Activated naive CD8-positive, alpha-beta T cell (primary cell): ENCODE results near the gene CYP2C19.
"Not testable (repeated sequence)": the region's sequence is repeated elsewhere in the genome, so short reads cannot be mapped to it uniquely, and the experiment has no call there.

Experiments used
- H3K27ac Mint-ChIP-seq: one replicate; pipeline ENCODE4 v1.8.0; 2021; ENCODE audit warnings: mixed read lengths
- H3K27me3 Mint-ChIP-seq: one replicate; pipeline ENCODE4 v1.8.0; 2021; ENCODE audit warnings: mixed read lengths
- H3K36me3 Mint-ChIP-seq: one replicate; pipeline ENCODE4 v1.8.0; 2021; ENCODE audit warnings: mixed read lengths
- H3K4me1 Mint-ChIP-seq: one replicate; pipeline ENCODE4 v1.8.0; 2021; ENCODE audit warnings: low read depth, mixed read lengths
- H3K4me3 Mint-ChIP-seq: one replicate; pipeline ENCODE4 v1.8.0; 2021; ENCODE audit warnings: mild to moderate bottlenecking, mixed read lengths
- H3K9me3 Mint-ChIP-seq: one replicate; pipeline ENCODE4 v1.8.0; 2021; ENCODE audit warnings: low read depth, mixed read lengths

CYP2C19 gene

GRCh38 chr10:94762393-94762792 is at the start of gene CYP2C19:
CYP2C19 (plus strand) TSS chr10:94762681; CDS start chr10:94762706, 25 bp downstream.
- no peak within 1 kb of the TSS for H3K4me3 Mint-ChIP-seq
- no peaks in the 10 kb centered on the region for H3K27me3 Mint-ChIP-seq
- no peaks in the 10 kb centered on the region for H3K9me3 Mint-ChIP-seq
- no peaks in the 10 kb centered on the region for H3K36me3 Mint-ChIP-seq
- no peaks in the 10 kb centered on the region for H3K4me1 Mint-ChIP-seq
- H3K27ac Mint-ChIP-seq, result no peak within 1 kb of the TSS

- Mint-ChIP-seq H3K4me3 (no peak overlapping the region), H3K9me3 (peaks cover 10% of the 10 kb centered on the region), H3K36me3 (no peaks in the 10 kb centered on the region), H3K4me1 (no peaks in the 10 kb centered on the region), H3K27ac (no peak overlapping the region), H3K27me3 (peaks cover 1% of the 10 kb centered on the region)
Observed at GRCh38 chr10:94725871-94726270, 36.6 kb upstream of the CYP2C19 start.

DNA sequence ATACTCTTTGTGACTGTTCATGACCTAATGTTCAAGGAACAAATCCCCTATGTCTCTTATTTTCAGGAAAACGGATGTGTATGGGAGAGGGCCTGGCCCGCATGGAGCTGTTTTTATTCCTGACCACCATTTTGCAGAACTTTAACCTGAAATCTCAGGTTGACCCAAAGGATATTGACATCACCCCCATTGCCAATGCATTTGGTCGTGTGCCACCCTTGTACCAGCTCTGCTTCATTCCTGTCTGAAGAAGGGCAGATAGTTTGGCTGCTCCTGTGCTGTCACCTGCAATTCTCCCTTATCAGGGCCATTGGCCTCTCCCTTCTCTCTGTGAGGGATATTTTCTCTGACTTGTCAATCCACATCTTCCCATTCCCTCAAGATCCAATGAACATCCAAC is 27.3 kb upstream of the CYP2C19 start:
- no peak overlapping the region for H3K27ac Mint-ChIP-seq
- peaks cover 17% of the 10 kb centered on the region for H3K9me3 Mint-ChIP-seq
- no peaks in the 10 kb centered on the region for H3K4me1 Mint-ChIP-seq
- H3K4me3 Mint-ChIP-seq, result no peak overlapping the region
- no peaks in the 10 kb centered on the region for H3K27me3 Mint-ChIP-seq
- H3K36me3 Mint-ChIP-seq, result no peaks in the 10 kb centered on the region

DNA sequence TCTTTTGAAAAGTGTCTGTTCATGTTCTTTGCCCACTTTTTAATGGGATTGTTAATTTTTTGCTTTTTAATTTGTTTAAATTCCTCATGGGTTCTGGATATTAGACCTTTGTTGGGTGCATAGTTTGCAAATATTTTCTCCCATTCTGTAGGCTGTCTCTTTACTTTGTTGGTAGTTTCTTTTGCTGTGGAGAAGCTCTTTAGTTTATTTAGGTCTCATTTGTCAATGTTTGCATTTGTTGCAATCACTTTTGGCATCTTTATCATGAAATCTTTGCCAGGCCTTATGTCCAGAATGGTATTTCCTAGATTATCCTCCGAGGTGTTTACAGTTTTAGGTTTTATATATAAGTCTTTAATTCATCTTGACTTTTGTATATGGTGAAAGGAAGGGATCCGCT is 23.9 kb upstream of the CYP2C19 start:
- no peaks in the 10 kb centered on the region for H3K36me3 Mint-ChIP-seq
- no peaks in the 10 kb centered on the region for H3K27me3 Mint-ChIP-seq
- H3K4me3 Mint-ChIP-seq, result no peak overlapping the region
- no peak overlapping the region for H3K27ac Mint-ChIP-seq
- peaks cover 23% of the 10 kb centered on the region for H3K9me3 Mint-ChIP-seq
- no peaks in the 10 kb centered on the region for H3K4me1 Mint-ChIP-seq

DNA sequence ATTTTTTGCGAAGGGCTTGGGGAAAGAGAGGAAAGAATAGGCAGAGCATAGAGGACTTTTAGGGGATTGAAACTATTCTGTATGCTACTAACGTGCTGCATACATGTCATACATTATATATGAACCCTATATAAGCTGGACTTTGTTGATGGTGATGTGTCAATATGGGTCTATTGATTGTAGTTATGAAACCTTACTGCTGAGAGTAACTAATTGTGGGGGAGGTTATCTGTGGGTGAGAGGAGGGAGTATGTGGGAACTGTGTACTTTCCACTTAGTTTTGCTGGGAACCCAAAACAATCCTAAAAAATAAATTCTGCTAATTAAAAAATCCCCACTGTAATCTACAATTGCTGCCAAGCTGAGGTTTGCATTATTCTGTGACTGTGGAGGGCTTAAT is 15.3 kb upstream of the CYP2C19 start:
- no peaks in the 10 kb centered on the region for H3K4me1 Mint-ChIP-seq
- no peaks in the 10 kb centered on the region for H3K36me3 Mint-ChIP-seq
- H3K27ac Mint-ChIP-seq, result no peak overlapping the region
- H3K9me3 Mint-ChIP-seq, result peaks cover 20% of the 10 kb centered on the region
- no peaks in the 10 kb centered on the region for H3K27me3 Mint-ChIP-seq
- no peak overlapping the region for H3K4me3 Mint-ChIP-seq

DNA sequence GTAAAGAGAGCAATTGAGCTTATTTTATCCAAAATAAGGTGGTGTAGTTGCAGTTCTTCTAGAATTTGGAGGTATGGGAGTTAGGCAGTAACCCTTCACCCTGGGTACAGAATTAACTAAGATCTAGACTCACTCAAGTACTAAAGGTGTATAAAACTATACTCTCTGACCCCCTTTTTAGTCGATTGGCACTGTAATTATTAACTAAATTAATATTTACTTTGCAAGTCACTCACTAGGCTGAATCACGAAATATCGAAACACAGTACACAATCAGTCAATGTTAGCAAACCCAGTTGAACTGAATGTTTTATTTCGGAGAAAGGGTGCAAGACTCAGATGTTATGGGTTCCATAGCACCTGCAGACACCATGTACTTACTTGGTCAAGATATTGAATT is 14.6 kb upstream of the CYP2C19 start:
- no peaks in the 10 kb centered on the region for H3K36me3 Mint-ChIP-seq
- H3K4me1 Mint-ChIP-seq, result no peaks in the 10 kb centered on the region
- H3K27ac Mint-ChIP-seq, result no peak overlapping the region

DNA sequence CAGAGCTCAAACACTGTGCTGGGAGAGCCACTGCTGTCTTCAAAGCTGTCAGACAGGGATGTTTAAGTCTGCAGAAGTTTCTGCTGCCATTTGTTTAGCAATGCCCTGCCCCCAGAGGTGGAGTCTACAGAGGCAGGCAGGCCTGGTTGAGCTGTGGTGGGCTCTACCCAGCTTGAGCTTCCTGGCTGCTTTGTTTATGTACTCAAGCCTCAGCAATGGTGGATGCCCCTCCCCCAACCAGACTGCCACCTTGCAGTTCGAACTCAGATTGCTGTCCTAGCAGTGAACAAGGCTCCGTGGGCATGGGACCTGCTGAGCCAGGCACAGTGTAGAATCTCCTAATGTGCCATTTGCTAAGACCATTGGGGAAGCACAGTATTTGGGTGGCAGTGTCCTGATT is 4.6 kb upstream of the CYP2C19 start:
- no peaks in the 10 kb centered on the region for H3K4me1 Mint-ChIP-seq
- H3K9me3 Mint-ChIP-seq, result peaks cover 6% of the 10 kb centered on the region
- no peaks in the 10 kb centered on the region for H3K27me3 Mint-ChIP-seq
- H3K27ac Mint-ChIP-seq, result no peak overlapping the region
- no peak overlapping the region for H3K4me3 Mint-ChIP-seq
- no peaks in the 10 kb centered on the region for H3K36me3 Mint-ChIP-seq

More for the DNA sequence above, 14.6 kb upstream of the CYP2C19 start:
- peaks cover 22% of the 10 kb centered on the region for H3K9me3 Mint-ChIP-seq
- no peaks in the 10 kb centered on the region for H3K27me3 Mint-ChIP-seq
- no peak overlapping the region for H3K4me3 Mint-ChIP-seq

- Mint-ChIP-seq H3K27ac (no peak overlapping the region), H3K9me3 (no peaks in the 10 kb centered on the region), H3K36me3 (no peaks in the 10 kb centered on the region), H3K4me3 (no peak overlapping the region), H3K27me3 (no peaks in the 10 kb centered on the region), H3K4me1 (no peaks in the 10 kb centered on the region)
Observed at GRCh38 chr10:94760586-94761178, 1.8 kb upstream of the CYP2C19 start.

- H3K9me3 Mint-ChIP-seq, H3K27ac Mint-ChIP-seq, H3K4me3 Mint-ChIP-seq, H3K36me3 Mint-ChIP-seq, H3K4me1 Mint-ChIP-seq, H3K27me3 Mint-ChIP-seq: not testable (repeated sequence)
Observed at GRCh38 chr10:94775425-94775824, 12.9 kb downstream of the CYP2C19 start.

- no peak overlapping the region for H3K4me3 Mint-ChIP-seq
- H3K27me3 Mint-ChIP-seq, result no peaks in the 10 kb centered on the region
- no peak overlapping the region for H3K27ac Mint-ChIP-seq
- H3K9me3 Mint-ChIP-seq, result peaks cover 4% of the 10 kb centered on the region
- H3K4me1 Mint-ChIP-seq, result no peaks in the 10 kb centered on the region
- H3K36me3 Mint-ChIP-seq, result no peaks in the 10 kb centered on the region
Observed at GRCh38 chr10:94777886-94778458, 15.5 kb downstream of the CYP2C19 start.

GRCh38 chr10:94780844-94781243 is 18.4 kb downstream of the CYP2C19 start:
- no peaks in the 10 kb centered on the region for H3K36me3 Mint-ChIP-seq
- H3K27ac Mint-ChIP-seq, result no peak overlapping the region
- H3K27me3 Mint-ChIP-seq, result no peaks in the 10 kb centered on the region
- peaks cover 4% of the 10 kb centered on the region for H3K9me3 Mint-ChIP-seq
- no peaks in the 10 kb centered on the region for H3K4me1 Mint-ChIP-seq
- no peak overlapping the region for H3K4me3 Mint-ChIP-seq

GRCh38 chr10:94784256-94784655 is 21.8 kb downstream of the CYP2C19 start:
- no peaks in the 10 kb centered on the region for H3K36me3 Mint-ChIP-seq
- H3K4me3 Mint-ChIP-seq, result no peak overlapping the region
- H3K27ac Mint-ChIP-seq, result no peak overlapping the region
- H3K4me1 Mint-ChIP-seq, result no peaks in the 10 kb centered on the region
- no peaks in the 10 kb centered on the region for H3K27me3 Mint-ChIP-seq
- peaks cover 3% of the 10 kb centered on the region for H3K9me3 Mint-ChIP-seq

- Mint-ChIP-seq H3K27me3 (no peaks in the 10 kb centered on the region), H3K4me1 (no peaks in the 10 kb centered on the region)
Observed at GRCh38 chr10:94785211-94785610, 22.7 kb downstream of the CYP2C19 start.

DNA sequence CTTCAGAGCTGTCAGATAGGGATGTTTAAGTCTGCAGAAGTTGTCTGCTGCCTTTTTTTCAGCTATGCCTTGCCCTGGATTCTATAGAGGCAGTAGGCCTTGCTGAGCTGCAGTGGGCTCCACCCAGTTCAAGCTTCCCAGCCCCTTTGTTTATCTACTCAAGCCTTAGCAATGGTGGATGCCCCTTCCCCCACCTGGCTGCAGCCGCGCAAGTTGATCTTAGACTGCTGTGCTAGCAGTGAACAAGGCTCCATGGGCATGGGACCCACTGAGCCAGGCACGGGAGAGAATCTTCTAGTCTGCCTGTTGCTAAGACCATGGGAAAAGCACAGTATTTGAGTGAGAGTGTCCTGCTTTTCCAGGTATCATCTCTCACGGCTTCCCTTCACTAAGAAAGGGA is 38.1 kb downstream of the CYP2C19 start:
- H3K27ac Mint-ChIP-seq, H3K4me3 Mint-ChIP-seq, H3K27me3 Mint-ChIP-seq, H3K36me3 Mint-ChIP-seq, H3K4me1 Mint-ChIP-seq: not testable (repeated sequence)
- peaks cover 14% of the 10 kb centered on the region for H3K9me3 Mint-ChIP-seq

More at GRCh38 chr10:94785211-94785610, 22.7 kb downstream of the CYP2C19 start:
- Mint-ChIP-seq H3K27ac (no peak overlapping the region), H3K9me3 (peaks cover 3% of the 10 kb centered on the region), H3K4me3 (no peak overlapping the region), H3K36me3 (no peaks in the 10 kb centered on the region)

DNA sequence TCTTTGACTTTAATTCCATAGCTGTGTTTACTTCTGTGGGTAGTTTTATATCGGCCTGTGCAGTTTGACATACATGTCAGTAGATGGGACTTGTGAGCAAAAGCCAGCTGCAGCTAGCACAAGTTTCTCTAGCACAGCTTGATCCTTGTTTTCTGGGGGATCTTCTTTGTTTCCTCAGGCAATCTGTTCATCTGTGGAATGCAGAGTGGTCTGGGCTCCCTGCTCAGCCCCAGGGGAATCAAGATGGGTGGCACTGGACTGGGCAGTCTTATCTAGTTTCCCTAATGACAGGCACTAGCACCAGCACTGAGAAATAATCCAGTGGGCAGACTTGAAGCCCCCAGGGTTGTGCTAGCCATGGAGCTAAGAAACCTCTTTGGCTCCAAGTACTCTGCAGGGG is 40.8 kb downstream of the CYP2C19 start:
- Mint-ChIP-seq H3K4me1 (no peaks in the 10 kb centered on the region), H3K4me3 (no peak overlapping the region), H3K36me3 (no peaks in the 10 kb centered on the region), H3K9me3 (peaks cover 14% of the 10 kb centered on the region), H3K27me3 (no peaks in the 10 kb centered on the region), H3K27ac (no peak overlapping the region)

- not testable (repeated sequence) for H3K27me3 Mint-ChIP-seq, H3K36me3 Mint-ChIP-seq, H3K4me3 Mint-ChIP-seq, H3K27ac Mint-ChIP-seq, H3K4me1 Mint-ChIP-seq
- H3K9me3 Mint-ChIP-seq, result peaks cover 15% of the 10 kb centered on the region
Observed at GRCh38 chr10:94830025-94830424, 67.5 kb downstream of the CYP2C19 start.
